ENCODE measurements around the gene ATP5IF1. TPM values are rescaled to one million over a fixed set of nuclear protein-coding genes. Genes with fewer than 3 reads are reported as not detected.

Gene ATP5IF1
- total and polyA plus RNA-seq, 10 of the 15 experiments (the other 5 are each of a cell fraction or from before 2014, with no cell fraction given) = 253 to 1,210 (median 418) TPM

DNA sequence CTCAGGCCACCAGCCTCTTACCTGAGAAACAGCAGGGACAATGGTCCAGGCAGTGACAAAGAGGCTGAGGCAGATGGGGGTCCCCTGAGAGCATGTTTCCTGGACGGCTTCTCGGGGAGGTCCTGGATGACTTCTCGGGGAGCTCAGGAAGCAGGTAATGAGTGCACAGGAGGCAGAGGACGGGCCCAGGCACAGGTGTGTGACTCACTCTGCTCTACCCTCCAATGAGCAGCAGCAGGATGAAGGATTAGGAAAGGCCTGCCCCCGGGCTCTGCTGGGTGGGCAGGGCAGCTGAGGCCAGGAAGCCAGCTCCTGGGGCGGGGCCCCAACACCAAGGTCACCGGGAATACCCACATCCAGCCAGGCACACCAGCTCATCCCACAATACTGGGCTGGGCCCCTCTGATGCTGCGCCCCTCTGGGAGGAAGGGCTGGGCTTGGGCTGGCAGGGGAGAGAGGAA lies 42.2 kb upstream of the ATP5IF1 start:
- peaks cover 8 to 9% of the 10 kb centered on the region in 2 experiments for H3K36me3 ChIP-seq (ENCODE audit: control insufficient read depth in 2 of 2, insufficient read depth in 2 of 2, low read length in 1 of 2)
- ChIA-PET RAD21 (ENCODE audit: unreplicated experiment) (interaction anchor here (2.1 kb wide), 1 partner anchor 102 kb away, joined by 5 read pairs; no protein-coding TSS in a partner anchor), CTCF (interaction anchor here (0.7 to 1.8 kb wide), 2 partner anchors 10 to 45 kb away, joined by 3 to 5 read pairs; no protein-coding TSS in a partner anchor), SMC1A (ENCODE audit: uncharacterized antibody, unreplicated experiment) (interaction anchor here (3.5 to 22.7 kb wide), 2 partner anchors 10 to 103 kb away, joined by 15 to 445 read pairs; partner anchors contain the start of gene EYA3), POLR2A (no interaction called here)
- H3K9ac ChIP-seq (ENCODE audit: control insufficient read depth, insufficient read depth, low read length) = no peak overlapping the region
- 44% methylated on average over 8 of the region's 8 CpGs for WGBS (ENCODE audit: insufficient coverage, insufficient replicate concordance, low lambda C conversion rate, missing lambda C conversion rate)
- H2AFZ ChIP-seq (ENCODE audit: control insufficient read depth, low read depth, low read length) = no peak overlapping the region
- H3K79me2 ChIP-seq (ENCODE audit: control insufficient read depth, insufficient read depth, low read length) = no peaks in the 10 kb centered on the region
- H4K20me1 ChIP-seq (ENCODE audit: control insufficient read depth, insufficient read depth) = no peaks in the 10 kb centered on the region
- H3K27me3 ChIP-seq (replicated peaks in 1 of 2; ENCODE audit: control insufficient read depth in 2 of 2, insufficient read depth in 2 of 2, low read length in 1 of 2) = no peaks in the 10 kb centered on the region
- ATAC-seq = peak; percentile 21; the same call in 2 of the 3 replicates
- intact Hi-C loops (cut with micrococcal nuclease; ENCODE audit: unreplicated experiment) = no loop called here
- BruUV-seq (replicated peaks) = no TSS peak
- no peak overlapping the region for H3K4me3 ChIP-seq
- peaks cover 20% of the 10 kb centered on the region for H3K4me1 ChIP-seq (ENCODE audit: control insufficient read depth, insufficient read depth, low read length)
- no peak for DNase-seq (ENCODE audit: low read depth, low spot score)
- TF ChIP-seq EP300 (IDR thresholded peaks at IDR 0.05; ENCODE audit: borderline replicate concordance in 1 of 2, control insufficient read depth in 1 of 2, low read depth in 2 of 2, low read length in 2 of 2) (no peak), FOXM1 (IDR thresholded peaks at IDR 0.05; ENCODE audit: low read depth, low read length) (no peak), IKZF1 (conservative IDR thresholded peaks at IDR 0.05) (no peak), MTA2 (IDR thresholded peaks at IDR 0.05; ENCODE audit: low read depth) (no peak), TBL1XR1 (IDR thresholded peaks at IDR 0.05; ENCODE audit: low read depth, low read length) (no peak), SPI1 (IDR thresholded peaks at IDR 0.05; ENCODE audit: borderline replicate concordance, insufficient read depth, low read depth, low read length) (no peak), POLR2AphosphoS5 (IDR thresholded peaks at IDR 0.05; ENCODE audit: low read length) (no peak), BCL11A (IDR thresholded peaks at IDR 0.05; ENCODE audit: low read depth, low read length) (no peak), CBX3 (IDR thresholded peaks at IDR 0.05; ENCODE audit: borderline replicate concordance, low read depth) (no peak), MEF2A (IDR thresholded peaks at IDR 0.05; ENCODE audit: insufficient read depth, low read depth, low read length) (no peak), PML (IDR thresholded peaks at IDR 0.05; ENCODE audit: low read length) (no peak), NBN (IDR thresholded peaks at IDR 0.05) (no peak), BHLHE40 (IDR thresholded peaks at IDR 0.05; ENCODE audit: borderline replicate concordance in 1 of 2, low read depth in 2 of 2, low read length in 1 of 2) (no peak)
- TF ChIP-seq, protein P1, sequence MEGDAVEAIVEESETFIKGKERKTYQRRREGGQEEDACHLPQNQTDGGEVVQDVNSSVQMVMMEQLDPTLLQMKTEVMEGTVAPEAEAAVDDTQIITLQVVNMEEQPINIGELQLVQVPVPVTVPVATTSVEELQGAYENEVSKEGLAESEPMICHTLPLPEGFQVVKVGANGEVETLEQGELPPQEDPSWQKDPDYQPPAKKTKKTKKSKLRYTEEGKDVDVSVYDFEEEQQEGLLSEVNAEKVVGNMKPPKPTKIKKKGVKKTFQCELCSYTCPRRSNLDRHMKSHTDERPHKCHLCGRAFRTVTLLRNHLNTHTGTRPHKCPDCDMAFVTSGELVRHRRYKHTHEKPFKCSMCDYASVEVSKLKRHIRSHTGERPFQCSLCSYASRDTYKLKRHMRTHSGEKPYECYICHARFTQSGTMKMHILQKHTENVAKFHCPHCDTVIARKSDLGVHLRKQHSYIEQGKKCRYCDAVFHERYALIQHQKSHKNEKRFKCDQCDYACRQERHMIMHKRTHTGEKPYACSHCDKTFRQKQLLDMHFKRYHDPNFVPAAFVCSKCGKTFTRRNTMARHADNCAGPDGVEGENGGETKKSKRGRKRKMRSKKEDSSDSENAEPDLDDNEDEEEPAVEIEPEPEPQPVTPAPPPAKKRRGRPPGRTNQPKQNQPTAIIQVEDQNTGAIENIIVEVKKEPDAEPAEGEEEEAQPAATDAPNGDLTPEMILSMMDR (IDR thresholded peaks at IDR 0.05 in 2 of 3, conservative IDR thresholded peaks at IDR 0.05 in 1 of 3; ENCODE audit: control insufficient read depth in 2 of 3, extremely low read depth in 1 of 3, insufficient read depth in 1 of 3, low read depth in 3 of 3, low read length in 3 of 3) = no peak
- no peak for FAIRE-seq
- no peak overlapping the region for H3K4me2 ChIP-seq (ENCODE audit: control insufficient read depth, insufficient read depth)
- H3K27ac ChIP-seq (ENCODE audit: control insufficient read depth, insufficient read depth) = no peak overlapping the region
- peaks cover 2% of the 10 kb centered on the region; the same call in 2 of the 3 replicates for H3K9me3 ChIP-seq (replicated peaks; ENCODE audit: control insufficient read depth, insufficient read depth, low read length)
- in situ Hi-C loops (cut with MboI) = no loop called here
